ENCODE data around the gene SNX19. TPM values are rescaled to one million over a fixed set of nuclear protein-coding genes. Genes with fewer than 3 reads are reported as not detected.

Gene SNX19
- total RNA-seq, 4 donors from 2014 or later = 37.9 to 88.2 (median 72.0) TPM

- no peaks in the 10 kb centered on the region for H3K9me3 ChIP-seq
- DNase-seq = no peak
- H3K4me1 ChIP-seq = peaks cover 31 to 38% of the 10 kb centered on the region in 2 donors
- TF ChIP-seq POLR2A (IDR thresholded peaks at IDR 0.05) = no peak
- no peak for TF ChIP-seq CTCF (IDR thresholded peaks at IDR 0.05 in 4 of 5, conservative IDR thresholded peaks at IDR 0.05 in 1 of 5)
- H3K27me3 ChIP-seq = no peaks in the 10 kb centered on the region
- intact Hi-C loops (cut with DNase I; ENCODE audit: low total_unique reads) = loop anchor here (5.0 kb wide), 1 partner anchor 149 kb away; no protein-coding TSS in a partner anchor
- H3K36me3 ChIP-seq = no peaks in the 10 kb centered on the region
- no peak for ATAC-seq
- no peak overlapping the region for H3K4me3 ChIP-seq
- no peak overlapping the region for H3K27ac ChIP-seq
- in situ Hi-C loops (cut with MboI; ENCODE audit: low sequenced_read_pairs in 4 of 4) = no loop called here
Measured at GRCh38 chr11:130825983-130826382, 90.3 kb downstream of the SNX19 start.

GRCh38 chr11:130825561-130825960 is 90.7 kb downstream of the SNX19 start:
- TF ChIP-seq POLR2A (IDR thresholded peaks at IDR 0.05) (no peak), CTCF (IDR thresholded peaks at IDR 0.05 in 4 of 5, conservative IDR thresholded peaks at IDR 0.05 in 1 of 5) (no peak)
- Histone ChIP-seq H3K9me3 (no peaks in the 10 kb centered on the region), H3K36me3 (no peaks in the 10 kb centered on the region), H3K4me3 (no peak overlapping the region), H3K27me3 (no peaks in the 10 kb centered on the region), H3K27ac (no peak overlapping the region), H3K4me1 (peaks cover 28 to 34% of the 10 kb centered on the region in 2 donors)
- in situ Hi-C loops (cut with MboI; ENCODE audit: low sequenced_read_pairs in 4 of 4) = no loop called here
- intact Hi-C loops (cut with DNase I; ENCODE audit: low total_unique reads) = loop anchor here (5.0 kb wide), 1 partner anchor 148 kb away; no protein-coding TSS in a partner anchor
- ATAC-seq (no peak), DNase-seq (no peak)

Measured in gastrocnemius medialis (tissue), 4 donors.